SK-N-SH (cell line): ENCODE measurements around the gene NHS. TPM values are rescaled to one million over a fixed set of nuclear protein-coding genes. Genes with fewer than 3 reads are reported as not detected.

Experiments used
- CTCF ChIA-PET: fragments of 300-600, 350-600 bp; formaldehyde crosslinking; extraction: SDS; loops from one replicate; lab custom pipeline; 2021; lab: Yijun Ruan, JAX
- POLR2A ChIA-PET: fragments of 350-600 bp; sonication (Branson Sonifier 250); formaldehyde crosslinking; extraction: SDS; loops from one replicate; lab custom pipeline; 2020; ENCODE audit warnings: antibody characterized with exemption, inconsistent platforms; lab: Yijun Ruan, JAX
- DNase-seq: peaks from one replicate; pipeline ENCODE4 v3.0.0; 2012
- H2AFZ ChIP-seq: fragments of 200-600 bp; sonication (generic); 2 replicates; pipeline ENCODE4 v1.8.1; 2016; ENCODE audit warnings: antibody characterized with exemption, mild to moderate bottlenecking, low read depth
- H3F3A ChIP-seq: fragments of 200-600 bp; sonication (generic); replicated peaks from 2 replicates; pipeline ENCODE3; 2016; ENCODE audit warnings: antibody characterized with exemption, mild to moderate bottlenecking; ENCODE audit not compliant: insufficient read depth
- H3K27ac ChIP-seq, 2 experiments: fragments of 200-500 bp in 1 of 2; fragments of 200-600 bp in 1 of 2; sonication (Bioruptor generic) in 1 of 2; sonication (generic), shearing (Covaris generic) in 1 of 2; 2 replicates each; pipeline versions ENCODE4 v1.5.1 to v1.6.1; 2014 to 2016; ENCODE audit warnings: low read depth in 2 of 2, inconsistent platforms in 1 of 2, low read length in 1 of 2, mild to moderate bottlenecking in 1 of 2, mixed read lengths in 1 of 2
- H3K27me3 ChIP-seq: fragments of 200-600 bp; sonication (generic), shearing (Covaris generic); 2 replicates; pipeline ENCODE4 v1.6.1; 2016; ENCODE audit warnings: mixed run types; ENCODE audit not compliant: insufficient read depth
- H3K36me3 ChIP-seq, 2 experiments: fragments of 200-500 bp in 1 of 2; fragments of 200-600 bp in 1 of 2; sonication (Bioruptor generic) in 1 of 2; sonication (generic) in 1 of 2; replicated peaks in 1 of 2; 2 replicates each; pipeline versions ENCODE3 to v1.5.1; 2014 to 2016; ENCODE audit warnings: low read length in 1 of 2, mild to moderate bottlenecking in 1 of 2; ENCODE audit not compliant: insufficient read depth in 2 of 2, control insufficient read depth in 1 of 2
- H3K4me1 ChIP-seq, 2 experiments: fragments of 200-500 bp in 1 of 2; fragments of 200-600 bp in 1 of 2; sonication (Bioruptor generic) in 1 of 2; sonication (generic), shearing (Covaris generic) in 1 of 2; 2 replicates each; pipeline versions ENCODE4 v1.5.1 to v1.6.1; 2014 to 2016; ENCODE audit warnings: low read depth in 1 of 2, low read length in 1 of 2, mixed run types in 1 of 2; ENCODE audit not compliant: insufficient read depth in 2 of 2, control insufficient read depth in 1 of 2
- H3K4me2 ChIP-seq: fragments of 200-600 bp; sonication (generic), shearing (Covaris generic); 2 replicates; pipeline ENCODE4 v1.6.1; 2017; ENCODE audit warnings: mixed run types
- H3K4me3 ChIP-seq, 2 experiments: fragments of 200-500 bp in 1 of 2; fragments of 200-600 bp in 1 of 2; sonication (Bioruptor generic) in 1 of 2; sonication (generic), shearing (Covaris generic) in 1 of 2; 2 replicates each; pipeline versions ENCODE4 v1.5.1 to v1.8.1; 2014 to 2016; ENCODE audit warnings: low read depth in 2 of 2, inconsistent platforms in 1 of 2, low read length in 1 of 2, mild to moderate bottlenecking in 1 of 2, mixed read lengths in 1 of 2, moderate library complexity in 1 of 2
- H3K79me2 ChIP-seq: fragments of 200-600 bp; sonication (generic); 2 replicates; pipeline ENCODE4 v1.8.1; 2017; ENCODE audit warnings: mild to moderate bottlenecking; ENCODE audit not compliant: insufficient read depth
- H3K9ac ChIP-seq: fragments of 200-600 bp; sonication (generic); 2 replicates; pipeline ENCODE4 v1.6.1; 2017; ENCODE audit warnings: mixed run types
- H3K9me2 ChIP-seq: fragments of 200-600 bp; sonication (generic); 2 replicates; pipeline ENCODE4 v1.6.1; 2017; ENCODE audit warnings: mixed run types
- H3K9me3 ChIP-seq: fragments of 200-600 bp; sonication (generic); 2 replicates; pipeline ENCODE4 v1.6.1; 2017; ENCODE audit warnings: mixed run types, mild to moderate bottlenecking, moderate library complexity
- H4K20me1 ChIP-seq: fragments of 200-600 bp; sonication (generic); 2 replicates; pipeline ENCODE4 v1.6.1; 2017; ENCODE audit warnings: mild to moderate bottlenecking, mixed run types; ENCODE audit not compliant: insufficient read depth
- CHD2 ChIP-seq: fragments of 150-350 bp; IDR thresholded peaks from 2 replicates; pipeline ENCODE4 v1.6.1; 2018; ENCODE audit warnings: low read length; ENCODE audit not compliant: partially characterized antibody
- CTCF ChIP-seq: fragments of 200-600 bp; sonication (generic); IDR thresholded peaks from 2 replicates; pipeline ENCODE4 v1.6.1; 2017; ENCODE audit warnings: antibody characterized with exemption, mild to moderate bottlenecking, moderate library complexity
- ELF1 ChIP-seq: IDR thresholded peaks from 2 replicates; pipeline ENCODE4 v1.4.0; 2012
- EZH2phosphoT487 ChIP-seq: fragments of 200-600 bp; sonication (generic); IDR thresholded peaks from 2 replicates; pipeline ENCODE4 v1.6.1; 2017; ENCODE audit warnings: low read depth, mixed run types, mild to moderate bottlenecking, antibody characterized with exemption, moderate library complexity, borderline replicate concordance
- FOSL2 ChIP-seq: IDR thresholded peaks from 2 replicates; pipeline ENCODE4 v1.4.0; 2012; ENCODE audit warnings: low read depth, mild to moderate bottlenecking, moderate library complexity, borderline replicate concordance
- FOXJ3 ChIP-seq: sonication (generic); formaldehyde crosslinking; IDR thresholded peaks from 2 replicates; pipeline ENCODE4 v1.5.1; 2020; ENCODE audit warnings: mild to moderate bottlenecking, missing genetic modification reagents
- FOXM1 ChIP-seq: IDR thresholded peaks from 2 replicates; pipeline ENCODE4 v1.4.0; 2012; ENCODE audit warnings: low read depth, mild to moderate bottlenecking
- MAX ChIP-seq: IDR thresholded peaks from 2 replicates; pipeline ENCODE4 v1.4.0; 2012; ENCODE audit warnings: low read depth
- MEF2A ChIP-seq: IDR thresholded peaks from 2 replicates; pipeline ENCODE4 v1.4.0; 2012; ENCODE audit warnings: low read depth, borderline replicate concordance
- MXI1 ChIP-seq: IDR thresholded peaks from 2 replicates; pipeline ENCODE4 v1.6.1; 2012; ENCODE audit warnings: mild to moderate bottlenecking, low read depth, low read length, improper control_type of control experiment
- NFIC ChIP-seq: IDR thresholded peaks from 2 replicates; pipeline ENCODE4 v1.4.0; 2012; ENCODE audit warnings: borderline replicate concordance
- POLR2AphosphoS5 ChIP-seq: IDR thresholded peaks from 2 replicates; pipeline ENCODE4 v1.6.1; 2012; ENCODE audit warnings: low read depth, low read length
- RAD21 ChIP-seq: IDR thresholded peaks from 2 replicates; pipeline ENCODE4 v1.6.1; 2012; ENCODE audit warnings: mild to moderate bottlenecking, low read length
- RXRA ChIP-seq: IDR thresholded peaks from 2 replicates; pipeline ENCODE4 v1.4.0; 2012; ENCODE audit warnings: low read depth, mild to moderate bottlenecking, borderline replicate concordance
- TCF12 ChIP-seq: IDR thresholded peaks from 2 replicates; pipeline ENCODE4 v1.4.0; 2012
- TEAD4 ChIP-seq: IDR thresholded peaks from 2 replicates; pipeline ENCODE4 v1.4.0; 2012; ENCODE audit warnings: mild to moderate bottlenecking, borderline replicate concordance; ENCODE audit not compliant: insufficient read depth
- USF1 ChIP-seq: IDR thresholded peaks from 2 replicates; pipeline ENCODE4 v1.4.0; 2012; ENCODE audit warnings: low read depth, borderline replicate concordance
- ZBTB33 ChIP-seq: IDR thresholded peaks from 2 replicates; pipeline ENCODE4 v1.4.0; 2012; ENCODE audit warnings: low read depth, borderline replicate concordance
- WGBS: methylation state at CpG from one replicate; pipeline ENCODE4 v1.1.6; 2017; ENCODE audit warnings: low lambda C conversion rate; 5-methylcytosine and 5-hydroxymethylcytosine counted together
- polyA plus RNA-seq, 3 experiments: library from polyadenylated mRNA; depleted of rRNA; stranded (reverse); fragments of >200 nt; gene quantifications; 2 replicates each; pipeline ENCODE4 v1.2.3, GENCODE V29; 2012

The NHS gene
- polyA plus RNA-seq, 1 of the 3 experiments (the other 2 are of a cell fraction) = 1.0 TPM

- no peaks in the 10 kb centered on the region for H3K36me3 ChIP-seq
- no peak overlapping the region for H3K9ac ChIP-seq
- ChIA-PET POLR2A (no interaction called here), CTCF (no interaction called here)
- H3F3A ChIP-seq = no peaks in the 10 kb centered on the region
- TF ChIP-seq ELF1 = no peak
- TF ChIP-seq TCF12 = no peak
- TF ChIP-seq MAX = no peak
- no peak for TF ChIP-seq MEF2A
- no peak for TF ChIP-seq RXRA
- TF ChIP-seq NFIC = no peak
- TF ChIP-seq POLR2AphosphoS5 = no peak
- no peaks in the 10 kb centered on the region for H3K4me1 ChIP-seq
- H4K20me1 ChIP-seq = no peaks in the 10 kb centered on the region
- no peak overlapping the region for H3K4me2 ChIP-seq
- 49% methylated on average over 4 of the region's 4 CpGs for WGBS
- no peak for DNase-seq
- no peak overlapping the region for H2AFZ ChIP-seq
- no peak overlapping the region for H3K27ac ChIP-seq
- no peaks in the 10 kb centered on the region for H3K27me3 ChIP-seq
- H3K79me2 ChIP-seq = no peaks in the 10 kb centered on the region
- no peak overlapping the region for H3K4me3 ChIP-seq
- no peaks in the 10 kb centered on the region for H3K9me3 ChIP-seq
- H3K9me2 ChIP-seq = no peaks in the 10 kb centered on the region
Measured at GRCh38 chrX:17481086-17481485, 106.1 kb downstream of the NHS start.

- Histone ChIP-seq H3K4me3 (no peak overlapping the region), H3K4me1 (no peaks in the 10 kb centered on the region), H3K36me3 (no peaks in the 10 kb centered on the region), H4K20me1 (no peaks in the 10 kb centered on the region), H2AFZ (no peak overlapping the region), H3K9me3 (no peaks in the 10 kb centered on the region), H3K79me2 (no peaks in the 10 kb centered on the region), H3K4me2 (no peak overlapping the region), H3K9ac (no peak overlapping the region), H3K27me3 (no peaks in the 10 kb centered on the region), H3K27ac (no peak overlapping the region), H3F3A (no peaks in the 10 kb centered on the region), H3K9me2 (no peaks in the 10 kb centered on the region)
- no peak for TF ChIP-seq USF1
- no peak for TF ChIP-seq MXI1
- no peak for TF ChIP-seq MAX
- no peak for TF ChIP-seq FOSL2
- no peak for TF ChIP-seq CHD2
- 78% methylated on average over 1 of the region's 1 CpG for WGBS
- no peak for DNase-seq
- CTCF ChIA-PET = no interaction called here
- POLR2A ChIA-PET = no interaction called here
Measured at GRCh38 chrX:17484592-17484991, 109.6 kb downstream of the NHS start.

- WGBS = 43% methylated on average over 5 of the region's 5 CpGs
- no peaks in the 10 kb centered on the region for H3K9me2 ChIP-seq
- no peaks in the 10 kb centered on the region for H3F3A ChIP-seq
- H2AFZ ChIP-seq = no peak overlapping the region
- DNase-seq = no peak
- H3K79me2 ChIP-seq = no peaks in the 10 kb centered on the region
- ChIA-PET CTCF (no interaction called here), POLR2A (no interaction called here)
- H3K27me3 ChIP-seq = no peaks in the 10 kb centered on the region
- no peak overlapping the region for H3K4me3 ChIP-seq
- no peaks in the 10 kb centered on the region for H3K9me3 ChIP-seq
- H3K27ac ChIP-seq = no peak overlapping the region
- H4K20me1 ChIP-seq = no peaks in the 10 kb centered on the region
- no peaks in the 10 kb centered on the region for H3K4me1 ChIP-seq
- H3K36me3 ChIP-seq = no peaks in the 10 kb centered on the region
- H3K9ac ChIP-seq = no peak overlapping the region
- H3K4me2 ChIP-seq = no peak overlapping the region
- TF ChIP-seq RAD21 = no peak
- no peak for TF ChIP-seq USF1
- no peak for TF ChIP-seq EZH2phosphoT487
- no peak for TF ChIP-seq CTCF
- no peak for TF ChIP-seq FOXM1
- no peak for TF ChIP-seq MEF2A
- no peak for TF ChIP-seq RXRA
- TF ChIP-seq TEAD4 = no peak
- no peak for TF ChIP-seq ZBTB33
- no peak for TF ChIP-seq FOXJ3
Measured at GRCh38 chrX:17485391-17485790, 110.4 kb downstream of the NHS start.
